Measurements from ENCODE around the gene WASHC4. TPM values are rescaled to one million over a fixed set of nuclear protein-coding genes. Genes with fewer than 3 reads are reported as not detected.

Gene WASHC4
- total RNA-seq: 131 TPM

DNA sequence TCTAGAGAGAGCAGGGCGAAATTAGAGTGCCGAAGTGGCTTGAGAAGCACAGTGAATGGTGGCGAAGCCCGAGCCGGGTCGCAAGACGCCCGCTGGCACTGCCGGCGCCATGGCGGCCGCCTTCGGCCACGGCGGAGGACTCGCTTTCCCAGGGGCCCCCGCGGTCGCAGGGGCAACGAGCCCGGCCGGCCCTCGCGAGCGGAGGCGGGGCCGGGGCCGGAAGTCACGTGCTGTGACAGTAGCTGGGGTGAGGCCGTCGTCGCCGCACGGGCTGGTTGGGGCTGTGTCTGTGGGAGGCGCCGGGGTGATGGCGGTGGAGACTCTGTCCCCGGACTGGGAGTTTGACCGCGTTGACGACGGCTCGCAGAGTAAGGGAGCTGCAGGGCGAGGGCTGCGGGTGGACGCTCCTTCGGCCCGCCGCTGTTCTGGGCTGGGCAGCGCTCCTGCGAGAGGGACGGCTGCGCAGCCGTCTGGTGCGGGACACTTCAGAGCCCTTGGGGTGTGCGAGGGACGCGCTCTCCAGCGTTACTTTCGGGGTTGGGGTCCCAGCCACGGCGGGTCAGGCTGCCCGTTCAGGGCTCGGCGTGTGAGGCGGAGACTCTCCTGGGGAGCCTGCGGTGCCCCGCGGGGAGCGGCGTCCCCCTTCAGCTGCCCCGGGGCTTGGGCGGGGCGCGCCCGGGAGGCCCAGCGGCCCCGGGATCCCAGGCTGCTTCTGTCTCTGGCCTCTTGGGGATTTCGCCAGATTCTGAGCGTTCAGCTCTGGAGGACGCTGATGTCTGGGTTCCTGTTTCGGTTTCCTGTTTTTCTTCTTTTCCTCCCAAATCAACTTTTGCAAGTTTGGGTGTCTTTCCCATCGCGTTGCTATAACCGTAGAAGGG is at the start of gene WASHC4:
TSS of gene WASHC4 (plus strand) at position 238 of the 878 bp plus-strand sequence. CDS start at position 308, 70 bp downstream.

DNA sequence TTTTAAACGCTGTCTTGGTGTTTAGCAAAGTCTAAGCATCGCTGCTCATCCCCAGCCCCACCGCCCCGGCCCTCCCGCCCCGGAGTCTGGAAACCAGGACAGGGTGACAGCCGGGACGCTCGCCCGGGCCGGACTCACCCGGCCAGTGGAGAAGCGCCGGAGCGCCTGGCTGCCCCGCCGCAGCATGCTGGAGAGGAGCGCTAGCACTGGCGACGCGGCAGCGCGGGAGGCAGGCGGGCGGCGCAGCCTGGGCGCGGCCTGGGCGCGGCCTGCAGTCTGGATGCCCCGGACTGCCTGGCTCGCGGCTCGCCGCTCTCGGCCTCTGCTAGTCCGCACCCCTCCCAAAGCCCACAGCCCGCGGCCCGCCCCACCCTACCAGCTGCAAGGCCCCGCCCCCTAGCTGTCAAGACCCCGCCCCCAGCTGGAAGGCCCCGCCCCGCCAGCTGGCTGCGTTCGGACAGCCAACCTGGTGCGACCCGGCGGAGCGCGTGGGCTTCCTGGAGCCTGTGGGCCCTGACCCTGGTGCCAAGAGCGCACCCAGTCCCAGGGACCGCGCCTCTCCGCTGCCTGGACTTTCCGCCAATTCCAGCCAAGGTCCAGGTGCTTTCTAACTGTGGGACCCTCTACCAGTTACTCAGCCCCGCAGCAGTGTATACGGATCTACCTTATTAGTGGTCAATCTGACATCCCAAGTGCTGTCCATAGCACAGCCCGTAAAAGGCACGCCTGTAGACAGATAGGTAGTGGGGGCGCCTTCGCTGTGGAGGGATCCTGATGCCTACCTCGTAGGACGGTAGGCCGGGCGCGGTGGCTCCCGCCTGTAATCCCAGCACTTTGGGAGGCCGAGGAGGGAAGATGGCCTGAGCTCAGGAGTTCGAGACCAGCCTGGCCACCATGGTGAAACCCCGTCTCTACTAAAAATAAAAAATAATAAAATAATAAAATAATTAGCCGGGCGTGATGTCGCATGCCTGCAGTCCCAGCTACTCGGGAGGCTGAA is 23.0 kb upstream of the WASHC4 start, which contains the start of gene ALDH1L2:
TSS of gene ALDH1L2 (minus strand) at position 208 of the 1,000 bp plus-strand sequence. CDS start at position 186, 22 bp downstream.

Other genes with a start within 250 kb of the WASHC4 start
- gene SLC41A2, start 149.4 kb upstream of the WASHC4 start, total RNA-seq: 84.8 TPM
- 26.6 TPM for gene NOPCHAP1, start 121.4 kb upstream of the WASHC4 start, total RNA-seq
- gene ALDH1L2, start 23.3 kb upstream of the WASHC4 start, total RNA-seq: 15.7 TPM
- gene APPL2, start 128.4 kb downstream of the WASHC4 start, total RNA-seq: 94.2 TPM
- 18.8 TPM for gene C12orf75, start 223.0 kb downstream of the WASHC4 start, total RNA-seq